Measurements from ENCODE around the gene UBASH3B.

Gene UBASH3B

DNA sequence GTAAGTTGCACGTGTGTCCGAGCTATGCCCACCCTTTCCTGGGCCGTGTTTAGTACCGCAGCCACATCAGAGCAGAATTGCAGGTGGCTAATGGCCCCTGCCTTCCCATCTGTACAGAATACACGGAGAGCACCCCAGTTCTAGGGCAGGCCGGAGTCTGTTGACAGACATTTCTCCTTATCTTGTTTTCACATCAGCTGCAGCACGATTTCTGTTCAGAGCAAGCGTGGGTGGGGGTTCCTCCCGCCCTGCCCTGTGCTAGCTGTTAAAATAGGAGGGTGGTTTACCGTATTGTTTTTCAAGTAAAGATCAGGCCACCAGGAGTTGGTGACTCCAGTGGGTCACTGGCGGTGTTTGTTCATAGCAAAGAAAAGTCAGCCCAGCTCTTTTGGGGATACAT is 41.1 kb downstream of the UBASH3B start:
- no peak for DNase-seq
- TF ChIP-seq CTCF (IDR thresholded peaks at IDR 0.05; ENCODE audit: low read depth, low read length), result no peak
- Histone ChIP-seq H3K4me1 (no peaks in the 10 kb centered on the region), H3K4me3 (ENCODE audit: low read depth, low read length) (no peak overlapping the region), H3K36me3 (no peaks in the 10 kb centered on the region), H3K27me3 (peaks cover 3% of the 10 kb centered on the region; the same call in 1 of the 2 replicates), H3K9me3 (no peaks in the 10 kb centered on the region)

GRCh38 chr11:122697636-122698167 is 42.2 kb downstream of the UBASH3B start:
- H3K9me3 ChIP-seq, result no peaks in the 10 kb centered on the region
- no peak for TF ChIP-seq CTCF (IDR thresholded peaks at IDR 0.05; ENCODE audit: low read depth, low read length)
- DNase-seq, result no peak
- peaks cover 3% of the 10 kb centered on the region; the same call in 1 of the 2 replicates for H3K27me3 ChIP-seq
- H3K36me3 ChIP-seq, result no peaks in the 10 kb centered on the region
- no peaks in the 10 kb centered on the region for H3K4me1 ChIP-seq
- no peak overlapping the region for H3K4me3 ChIP-seq (ENCODE audit: low read depth, low read length)

- H3K4me3 ChIP-seq (ENCODE audit: low read depth, low read length), result no peak overlapping the region
- no peaks in the 10 kb centered on the region for H3K9me3 ChIP-seq
- DNase-seq, result no peak
- TF ChIP-seq CTCF (IDR thresholded peaks at IDR 0.05; ENCODE audit: low read depth, low read length), result no peak
- H3K27me3 ChIP-seq, result peaks cover 3% of the 10 kb centered on the region; the same call in 1 of the 2 replicates
- no peaks in the 10 kb centered on the region for H3K4me1 ChIP-seq
- H3K36me3 ChIP-seq, result no peaks in the 10 kb centered on the region
Measured at GRCh38 chr11:122698392-122698791, 42.9 kb downstream of the UBASH3B start.

DNA sequence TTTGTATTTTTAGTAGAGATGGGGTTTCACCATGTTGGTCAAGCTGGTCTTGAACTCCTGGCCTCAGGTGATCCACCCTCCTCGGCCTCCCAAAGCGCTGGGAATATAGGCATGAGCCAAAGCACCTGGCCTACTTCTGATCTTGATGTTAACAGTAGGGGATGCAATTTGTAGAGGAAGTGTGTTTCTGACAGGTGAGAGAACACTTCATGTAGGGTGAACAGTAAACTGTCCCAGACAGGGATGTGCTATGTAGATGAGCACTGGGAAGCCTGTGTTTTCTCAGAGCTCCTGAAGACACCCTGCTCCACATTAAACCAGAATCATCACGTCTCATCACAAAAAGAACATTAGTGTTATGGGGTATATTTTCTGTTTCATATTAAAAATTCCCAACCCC is 45.1 kb downstream of the UBASH3B start:
- TF ChIP-seq CTCF (IDR thresholded peaks at IDR 0.05; ENCODE audit: low read depth, low read length), result no peak
- Histone ChIP-seq H3K9me3 (no peaks in the 10 kb centered on the region), H3K27me3 (peaks cover 12% of the 10 kb centered on the region), H3K4me3 (ENCODE audit: low read depth, low read length) (no peak overlapping the region), H3K36me3 (no peaks in the 10 kb centered on the region), H3K4me1 (no peaks in the 10 kb centered on the region)
- DNase-seq, result no peak

GRCh38 chr11:122701143-122701542 is 45.6 kb downstream of the UBASH3B start:
- TF ChIP-seq CTCF (IDR thresholded peaks at IDR 0.05; ENCODE audit: low read depth, low read length), result no peak
- Histone ChIP-seq H3K4me3 (ENCODE audit: low read depth, low read length) (no peak overlapping the region), H3K4me1 (no peaks in the 10 kb centered on the region), H3K36me3 (no peaks in the 10 kb centered on the region), H3K9me3 (no peaks in the 10 kb centered on the region), H3K27me3 (peaks cover 13% of the 10 kb centered on the region)
- no peak for DNase-seq

DNA sequence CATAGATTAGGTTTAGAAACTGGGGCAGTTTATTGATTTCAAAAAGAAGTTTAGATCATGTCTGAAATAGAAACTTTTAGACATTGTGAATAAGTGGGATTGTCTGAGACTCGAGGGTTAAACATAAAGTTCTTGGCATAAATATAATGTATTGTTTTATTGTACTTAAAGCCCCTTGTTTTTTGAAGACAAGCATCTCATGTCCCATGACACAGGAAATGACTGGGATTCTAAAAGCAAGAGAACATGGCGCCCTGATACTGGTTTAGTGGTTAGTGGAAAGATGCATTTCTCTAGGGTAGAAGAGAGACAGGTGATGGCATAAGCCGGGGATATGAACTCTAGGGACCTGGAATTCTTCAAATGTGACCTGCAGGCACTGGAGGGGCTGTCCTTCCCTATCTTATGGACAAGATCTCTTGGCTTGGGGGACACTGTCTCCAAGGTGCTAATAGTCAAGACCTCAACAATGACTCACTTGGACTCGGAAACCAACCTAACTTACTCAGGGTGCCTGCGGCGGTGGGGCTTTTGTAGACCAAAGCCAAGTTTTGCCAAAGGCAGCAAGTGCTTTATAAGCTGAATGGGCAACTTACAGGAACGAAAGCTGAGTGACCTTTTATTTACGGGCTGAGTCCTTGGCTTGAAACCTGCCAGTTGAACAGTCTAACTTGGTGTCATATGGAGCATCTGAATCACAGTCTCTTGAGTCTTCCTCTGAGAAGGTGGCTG is 48.2 kb downstream of the UBASH3B start:
- TF ChIP-seq CTCF (IDR thresholded peaks at IDR 0.05; ENCODE audit: low read depth, low read length), result no peak
- Histone ChIP-seq H3K4me1 (no peaks in the 10 kb centered on the region), H3K4me3 (ENCODE audit: low read depth, low read length) (no peak overlapping the region), H3K9me3 (no peaks in the 10 kb centered on the region), H3K27me3 (peaks cover 16% of the 10 kb centered on the region), H3K36me3 (no peaks in the 10 kb centered on the region)
- no peak for DNase-seq

All from BE2C (cell line).